Measurements from ENCODE around the gene MAP2K6.

GRCh38 chr17:69367298-69367697 lies 47.2 kb upstream of the MAP2K6 start:
- no peak for TF ChIP-seq CTCF (IDR thresholded peaks at IDR 0.05)
- no peak for TF ChIP-seq POLR2A (IDR thresholded peaks at IDR 0.05)
